ENCODE data around the gene GJB5. TPM values are rescaled to one million over a fixed set of nuclear protein-coding genes. Genes with fewer than 3 reads are reported as not detected.

GJB5 gene
- total RNA-seq, 1 donor from 2014 or later, result not detected

DNA sequence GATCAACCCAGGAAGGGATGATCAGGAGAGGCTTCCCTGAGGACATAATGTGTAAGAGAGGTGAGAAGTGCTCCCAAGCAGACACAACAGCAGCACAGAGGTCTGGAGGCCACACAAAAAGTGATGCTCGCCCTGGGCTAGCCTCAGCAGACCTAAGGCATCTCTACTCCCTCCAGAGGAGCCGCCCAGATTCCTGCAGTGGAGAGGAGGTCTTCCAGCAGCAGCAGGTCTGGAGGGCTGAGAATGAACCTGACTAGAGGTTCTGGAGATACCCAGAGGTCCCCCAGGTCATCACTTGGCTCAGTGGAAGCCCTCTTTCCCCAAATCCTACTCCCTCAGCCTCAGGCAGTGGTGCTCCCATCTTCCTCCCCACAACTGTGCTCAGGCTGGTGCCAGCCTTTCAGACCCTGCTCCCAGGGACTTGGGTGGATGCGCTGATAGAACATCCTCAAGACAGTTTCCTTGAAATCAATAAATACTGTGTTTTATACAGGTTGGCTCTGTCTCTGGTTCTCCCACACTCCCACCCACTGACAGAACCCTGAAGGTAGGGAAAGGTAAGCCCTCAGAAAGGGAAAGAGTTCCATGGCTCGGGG, 31.1 kb downstream of the GJB5 start:
- H3K27me3 ChIP-seq, result peaks cover 6% of the 10 kb centered on the region
- H3K4me3 ChIP-seq, result no peak overlapping the region
- TF ChIP-seq, protein P1, sequence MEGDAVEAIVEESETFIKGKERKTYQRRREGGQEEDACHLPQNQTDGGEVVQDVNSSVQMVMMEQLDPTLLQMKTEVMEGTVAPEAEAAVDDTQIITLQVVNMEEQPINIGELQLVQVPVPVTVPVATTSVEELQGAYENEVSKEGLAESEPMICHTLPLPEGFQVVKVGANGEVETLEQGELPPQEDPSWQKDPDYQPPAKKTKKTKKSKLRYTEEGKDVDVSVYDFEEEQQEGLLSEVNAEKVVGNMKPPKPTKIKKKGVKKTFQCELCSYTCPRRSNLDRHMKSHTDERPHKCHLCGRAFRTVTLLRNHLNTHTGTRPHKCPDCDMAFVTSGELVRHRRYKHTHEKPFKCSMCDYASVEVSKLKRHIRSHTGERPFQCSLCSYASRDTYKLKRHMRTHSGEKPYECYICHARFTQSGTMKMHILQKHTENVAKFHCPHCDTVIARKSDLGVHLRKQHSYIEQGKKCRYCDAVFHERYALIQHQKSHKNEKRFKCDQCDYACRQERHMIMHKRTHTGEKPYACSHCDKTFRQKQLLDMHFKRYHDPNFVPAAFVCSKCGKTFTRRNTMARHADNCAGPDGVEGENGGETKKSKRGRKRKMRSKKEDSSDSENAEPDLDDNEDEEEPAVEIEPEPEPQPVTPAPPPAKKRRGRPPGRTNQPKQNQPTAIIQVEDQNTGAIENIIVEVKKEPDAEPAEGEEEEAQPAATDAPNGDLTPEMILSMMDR (IDR thresholded peaks at IDR 0.05), result no peak
- DNase-seq (ENCODE audit: low spot score in 2 of 2), result peak in 1 of 2 donors; percentile 59
- intact Hi-C loops (cut with DNase I), result loop anchor here (1.0 kb wide), 2 partner anchors 66 to 80 kb away; no protein-coding TSS in a partner anchor
- H3K27ac ChIP-seq, result no peak overlapping the region
- no peaks in the 10 kb centered on the region for H3K36me3 ChIP-seq
- peaks cover 5 to 21% of the 10 kb centered on the region in 2 donors for H3K4me1 ChIP-seq
- H3K9me3 ChIP-seq, result no peaks in the 10 kb centered on the region

DNA sequence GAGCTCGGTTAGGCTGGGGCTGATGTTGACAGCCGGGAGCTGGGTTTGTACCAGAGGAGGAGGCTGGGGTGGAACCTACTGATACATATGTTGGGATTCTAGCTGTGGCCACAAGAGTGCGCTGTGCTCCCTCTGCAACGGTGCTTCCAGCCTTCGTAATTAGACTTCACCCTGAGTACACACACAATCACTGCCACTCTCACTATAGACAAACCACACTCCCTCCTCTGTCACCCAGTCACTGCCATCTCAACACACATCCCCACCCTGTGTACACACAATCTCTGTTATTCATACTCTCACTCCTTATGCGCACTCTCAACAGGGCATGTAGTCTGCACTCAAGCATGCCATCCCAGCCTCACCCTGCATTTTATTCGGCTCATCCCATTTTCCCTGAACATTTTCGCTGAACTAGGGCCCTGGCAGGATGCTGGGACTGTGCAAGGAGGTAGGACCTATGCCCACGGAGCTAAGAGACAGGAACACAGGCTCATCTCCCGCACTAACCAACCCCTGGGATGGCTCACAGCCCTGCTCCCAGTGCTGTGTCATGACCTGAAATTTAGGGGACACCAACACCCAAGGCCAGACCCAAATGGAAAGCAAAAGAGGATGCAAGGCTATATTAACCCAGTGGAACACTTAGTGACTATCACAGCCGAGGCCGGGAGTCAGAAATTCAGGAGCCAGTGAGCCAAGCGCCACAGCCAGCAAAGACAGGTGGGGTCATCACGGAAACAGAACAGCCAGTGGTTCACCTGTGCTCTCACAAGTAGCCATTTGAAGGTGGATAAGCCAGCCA, 31.9 kb downstream of the GJB5 start:
- peak in 1 of 2 donors; percentile 81 for DNase-seq (ENCODE audit: low spot score in 2 of 2)
- no peaks in the 10 kb centered on the region for H3K9me3 ChIP-seq
- H3K36me3 ChIP-seq, result no peaks in the 10 kb centered on the region
- intact Hi-C loops (cut with DNase I), result loop anchor here (1.0 kb wide), 2 partner anchors 66 to 80 kb away; no protein-coding TSS in a partner anchor
- peaks cover 3 to 13% of the 10 kb centered on the region in 2 donors for H3K4me1 ChIP-seq
- no peak overlapping the region for H3K4me3 ChIP-seq
- peaks cover under 1% of the 10 kb centered on the region for H3K27me3 ChIP-seq
- peak overlapping the region; percentile 48 to 50 for H3K27ac ChIP-seq
- TF ChIP-seq, protein P1 (IDR thresholded peaks at IDR 0.05), result peak; percentile 85 to 86 (median 85)

DNA sequence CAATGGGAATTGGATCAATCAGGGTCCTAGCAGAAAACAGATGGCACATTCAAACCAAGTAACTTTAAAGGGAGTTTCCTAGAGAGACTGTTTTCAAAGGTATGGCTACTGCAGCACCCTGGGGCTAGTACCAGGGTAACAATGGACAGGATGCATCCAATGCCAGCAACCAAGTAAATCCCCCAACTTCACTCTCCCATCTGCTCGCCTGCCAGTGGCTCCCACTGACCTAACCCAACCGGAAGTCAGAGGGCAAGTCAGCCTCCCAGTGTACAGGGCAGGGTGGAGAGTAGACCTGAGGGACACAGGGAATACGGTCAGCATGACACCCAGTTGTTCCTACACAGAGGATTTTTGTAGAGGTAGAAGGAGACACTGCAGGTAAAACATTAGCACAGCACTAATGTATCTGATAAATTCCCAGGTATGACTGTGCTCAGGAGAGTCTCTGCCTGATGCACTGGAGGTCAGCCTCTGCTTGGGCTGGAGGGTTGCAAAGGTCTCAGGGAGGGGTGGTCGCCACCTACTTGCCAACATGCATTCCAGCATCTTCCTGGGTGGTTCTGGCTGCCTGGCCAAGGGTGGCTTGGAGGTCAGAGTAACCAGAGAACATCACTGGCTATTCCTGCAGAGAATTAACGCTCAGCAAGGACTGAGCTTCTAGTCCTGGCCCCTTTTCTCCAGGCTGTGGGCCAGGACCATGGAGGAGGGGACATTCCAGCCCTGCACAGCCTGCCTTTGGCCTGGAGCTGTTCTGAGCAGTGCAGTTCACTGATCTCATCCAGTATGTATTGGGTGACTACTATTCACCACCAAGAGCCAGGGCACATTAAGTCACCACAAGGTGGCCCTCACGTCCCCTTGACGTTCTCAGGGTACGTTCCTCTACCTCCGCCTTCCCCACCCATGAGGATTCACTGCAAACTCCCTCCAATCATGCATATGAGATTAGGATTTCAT, 32.9 kb downstream of the GJB5 start:
- Histone ChIP-seq H3K4me1 (peaks cover 10 to 20% of the 10 kb centered on the region in 2 donors), H3K27me3 (no peaks in the 10 kb centered on the region), H3K27ac (peak overlapping the region; percentile 50 to 63), H3K9me3 (no peaks in the 10 kb centered on the region), H3K4me3 (no peak overlapping the region), H3K36me3 (no peaks in the 10 kb centered on the region)
- DNase-seq (ENCODE audit: low spot score in 2 of 2), result peak in 1 of 2 donors; percentile 72
- TF ChIP-seq, protein P1 (IDR thresholded peaks at IDR 0.05), result peak; percentile 30 to 56 (median 49)
- intact Hi-C loops (cut with DNase I), result no loop called here

DNA sequence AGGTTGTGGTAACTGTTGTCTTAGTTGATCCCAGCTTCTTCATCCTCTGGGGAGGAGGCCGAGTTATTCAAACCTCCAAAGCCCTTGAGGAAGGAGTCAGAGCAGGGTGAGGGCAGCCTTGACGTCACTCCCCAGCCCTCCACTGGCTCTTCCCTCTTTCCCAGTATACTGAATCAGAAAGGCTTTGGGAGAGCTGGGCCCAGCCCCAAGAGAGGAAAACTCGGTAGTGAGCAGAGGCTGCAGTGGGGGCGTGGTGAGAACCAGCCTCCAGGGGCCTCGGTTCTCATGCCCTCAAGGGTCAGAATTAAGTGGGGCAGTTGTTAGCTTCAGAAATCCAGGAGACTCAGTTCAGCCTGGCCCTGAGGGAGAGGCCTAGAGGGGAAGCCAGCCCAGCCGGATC, 36.1 kb downstream of the GJB5 start:
- TF ChIP-seq, protein P1 (IDR thresholded peaks at IDR 0.05), result no peak
- Histone ChIP-seq H3K27ac (peak overlapping the region; percentile 90 to 92), H3K4me3 (no peak overlapping the region), H3K9me3 (no peaks in the 10 kb centered on the region), H3K4me1 (peaks cover 10 to 20% of the 10 kb centered on the region in 2 donors), H3K27me3 (no peaks in the 10 kb centered on the region), H3K36me3 (peaks cover 0 to 12% of the 10 kb centered on the region in 2 donors)
- no peak for DNase-seq (ENCODE audit: low spot score in 2 of 2)
- intact Hi-C loops (cut with DNase I), result no loop called here

DNA sequence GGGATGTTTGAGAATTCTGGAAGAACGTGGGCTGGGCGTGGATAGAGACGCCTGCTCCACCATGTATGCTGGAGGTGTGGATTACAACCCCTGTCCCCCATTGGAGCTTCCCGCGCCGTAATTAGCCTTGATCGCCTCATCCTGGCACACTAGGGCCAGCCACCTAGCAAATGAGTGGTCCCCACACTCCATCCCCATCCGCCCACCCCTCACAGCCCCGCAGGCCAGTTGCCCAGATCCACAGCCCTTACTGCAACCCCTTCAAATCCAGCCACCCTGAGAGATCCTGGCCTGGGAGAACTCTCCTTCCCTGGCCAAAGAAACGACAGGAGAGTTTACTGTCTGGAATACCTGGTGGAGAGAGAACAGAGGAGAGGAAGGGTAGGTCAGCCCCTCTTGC, 37.6 kb downstream of the GJB5 start:
- Histone ChIP-seq H3K27ac (peak overlapping the region; percentile 90 to 92), H3K36me3 (peaks cover 2 to 12% of the 10 kb centered on the region in 2 donors), H3K9me3 (no peaks in the 10 kb centered on the region), H3K4me3 (peak overlapping the region; percentile 65 to 81), H3K27me3 (no peaks in the 10 kb centered on the region), H3K4me1 (peaks cover 10 to 13% of the 10 kb centered on the region in 2 donors)
- TF ChIP-seq, protein P1 (IDR thresholded peaks at IDR 0.05), result no peak
- intact Hi-C loops (cut with DNase I), result no loop called here
- no peak for DNase-seq (ENCODE audit: low spot score in 2 of 2)
